ENCODE measurements around the gene KLF14. TPM values are rescaled to one million over a fixed set of nuclear protein-coding genes. Genes with fewer than 3 reads are reported as not detected.
A peak's percentile ranks its signal among the peaks of the same experiment; 100 is the strongest.

KLF14 gene
- total RNA-seq, 6 experiments from 2014 or later = not detected

DNA sequence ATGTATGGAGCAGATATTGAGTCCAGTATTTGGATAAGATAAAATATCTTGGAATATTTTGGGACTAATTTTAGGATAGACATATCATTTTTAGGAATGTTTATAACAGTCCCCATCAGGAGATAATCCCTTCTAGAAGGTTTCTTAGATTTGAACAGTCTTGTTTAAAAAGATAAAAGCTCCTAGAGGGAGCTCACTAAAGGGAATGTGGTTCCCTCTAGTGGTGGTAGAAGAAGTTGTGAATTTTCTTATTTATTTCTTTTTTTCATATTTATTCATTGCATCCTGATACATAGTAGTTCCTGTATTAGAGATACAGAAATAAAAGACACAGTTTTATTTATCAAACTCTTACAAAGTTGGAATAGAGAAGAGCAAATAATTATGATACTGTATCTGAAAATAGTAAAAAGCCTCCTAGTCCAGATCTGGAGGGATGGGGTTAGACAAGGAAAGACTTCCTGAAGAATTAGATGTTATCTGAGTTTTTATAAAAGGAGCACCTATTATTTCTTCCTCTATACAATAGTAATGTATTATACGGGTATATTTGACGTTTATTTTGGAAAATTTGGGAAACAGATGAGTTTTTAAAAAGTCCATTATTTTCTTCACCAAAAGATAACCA, 24.5 kb upstream of the KLF14 start:
- Mint-ChIP-seq H3K27me3 (ENCODE audit: insufficient read depth) (peaks cover 27% of the 10 kb centered on the region), H3K4me1 (ENCODE audit: low read depth) (no peaks in the 10 kb centered on the region), H3K36me3 (ENCODE audit: low read depth) (no peaks in the 10 kb centered on the region), H3K4me3 (no peak overlapping the region), H3K9me3 (no peaks in the 10 kb centered on the region), H3K27ac (no peak overlapping the region)
- TF ChIP-seq, protein P1, sequence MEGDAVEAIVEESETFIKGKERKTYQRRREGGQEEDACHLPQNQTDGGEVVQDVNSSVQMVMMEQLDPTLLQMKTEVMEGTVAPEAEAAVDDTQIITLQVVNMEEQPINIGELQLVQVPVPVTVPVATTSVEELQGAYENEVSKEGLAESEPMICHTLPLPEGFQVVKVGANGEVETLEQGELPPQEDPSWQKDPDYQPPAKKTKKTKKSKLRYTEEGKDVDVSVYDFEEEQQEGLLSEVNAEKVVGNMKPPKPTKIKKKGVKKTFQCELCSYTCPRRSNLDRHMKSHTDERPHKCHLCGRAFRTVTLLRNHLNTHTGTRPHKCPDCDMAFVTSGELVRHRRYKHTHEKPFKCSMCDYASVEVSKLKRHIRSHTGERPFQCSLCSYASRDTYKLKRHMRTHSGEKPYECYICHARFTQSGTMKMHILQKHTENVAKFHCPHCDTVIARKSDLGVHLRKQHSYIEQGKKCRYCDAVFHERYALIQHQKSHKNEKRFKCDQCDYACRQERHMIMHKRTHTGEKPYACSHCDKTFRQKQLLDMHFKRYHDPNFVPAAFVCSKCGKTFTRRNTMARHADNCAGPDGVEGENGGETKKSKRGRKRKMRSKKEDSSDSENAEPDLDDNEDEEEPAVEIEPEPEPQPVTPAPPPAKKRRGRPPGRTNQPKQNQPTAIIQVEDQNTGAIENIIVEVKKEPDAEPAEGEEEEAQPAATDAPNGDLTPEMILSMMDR (IDR thresholded peaks at IDR 0.05) = peak; percentile 93
- DNase-seq = peak; percentile 34

DNA sequence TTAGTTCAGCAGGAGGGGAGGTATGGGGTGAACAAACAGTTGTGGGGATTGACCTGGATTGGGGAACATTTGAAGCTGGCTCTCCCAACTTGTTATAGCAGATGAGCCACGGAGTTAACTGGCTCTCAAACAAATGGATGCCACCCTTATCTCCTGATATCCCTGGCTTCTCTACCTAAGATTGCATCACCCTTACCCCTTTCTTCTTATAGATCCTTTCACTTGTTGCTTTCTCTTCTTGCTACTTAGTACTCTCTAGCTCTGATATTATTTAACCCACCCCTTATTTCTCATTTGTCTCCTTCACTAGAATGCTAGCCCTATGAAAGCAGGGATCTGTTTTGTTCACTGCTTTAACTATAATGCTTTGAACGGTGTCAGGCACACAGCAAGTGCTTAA, 22.3 kb upstream of the KLF14 start:
- H3K4me3 Mint-ChIP-seq = no peak overlapping the region
- H3K27me3 Mint-ChIP-seq (ENCODE audit: insufficient read depth) = peaks cover 36% of the 10 kb centered on the region
- H3K36me3 Mint-ChIP-seq (ENCODE audit: low read depth) = no peaks in the 10 kb centered on the region
- DNase-seq = no peak
- H3K9me3 Mint-ChIP-seq = no peaks in the 10 kb centered on the region
- TF ChIP-seq, protein P1 (IDR thresholded peaks at IDR 0.05) = no peak
- H3K4me1 Mint-ChIP-seq (ENCODE audit: low read depth) = no peaks in the 10 kb centered on the region
- H3K27ac Mint-ChIP-seq = no peak overlapping the region

DNA sequence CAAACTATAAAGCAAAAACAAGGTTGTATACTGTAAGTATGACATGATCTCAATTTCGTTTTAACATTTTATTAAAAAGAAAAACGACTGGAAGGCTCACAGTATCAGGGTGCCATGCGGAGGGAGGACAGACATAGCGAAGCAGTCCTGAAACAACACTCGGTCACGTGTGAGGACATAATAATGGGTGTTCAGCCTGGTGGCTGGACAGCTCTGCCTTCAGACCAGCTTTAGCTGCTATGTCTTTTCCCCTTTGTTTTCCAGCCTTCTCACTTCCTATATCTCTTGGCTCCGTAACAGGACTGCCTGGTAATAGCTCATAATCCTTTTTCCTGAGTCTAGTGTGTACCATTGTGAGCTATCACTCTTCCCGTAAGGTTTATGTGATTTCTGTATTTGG, 18.4 kb upstream of the KLF14 start:
- H3K36me3 Mint-ChIP-seq (ENCODE audit: low read depth) = no peaks in the 10 kb centered on the region
- H3K27me3 Mint-ChIP-seq (ENCODE audit: insufficient read depth) = peaks cover 39% of the 10 kb centered on the region
- no peaks in the 10 kb centered on the region for H3K9me3 Mint-ChIP-seq
- no peak overlapping the region for H3K4me3 Mint-ChIP-seq
- no peak overlapping the region for H3K27ac Mint-ChIP-seq
- no peaks in the 10 kb centered on the region for H3K4me1 Mint-ChIP-seq (ENCODE audit: low read depth)
- DNase-seq = no peak
- TF ChIP-seq, protein P1 (IDR thresholded peaks at IDR 0.05) = no peak

DNA sequence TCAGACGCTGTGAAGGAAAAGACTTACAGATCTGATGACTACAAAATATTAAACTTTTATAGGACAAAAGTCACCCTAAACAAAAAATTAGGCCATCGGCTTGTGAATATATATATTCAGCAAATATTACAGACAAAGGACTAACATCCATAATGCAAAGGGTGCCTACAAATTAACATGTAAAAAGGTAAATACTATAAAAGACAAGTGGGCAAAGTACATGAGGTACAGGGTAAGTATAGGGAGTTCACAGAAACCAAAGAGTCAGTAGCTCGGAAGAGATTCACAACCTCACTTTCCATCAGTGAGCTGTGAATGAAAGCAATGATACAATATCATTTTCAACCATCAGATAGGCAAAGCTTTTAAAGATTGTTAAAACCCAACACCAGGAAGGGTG, 16.7 kb upstream of the KLF14 start:
- TF ChIP-seq, protein P1 (IDR thresholded peaks at IDR 0.05) = no peak
- Mint-ChIP-seq H3K36me3 (ENCODE audit: low read depth) (no peaks in the 10 kb centered on the region), H3K9me3 (no peaks in the 10 kb centered on the region), H3K4me1 (ENCODE audit: low read depth) (no peaks in the 10 kb centered on the region), H3K27ac (no peak overlapping the region), H3K27me3 (ENCODE audit: insufficient read depth) (peaks cover 40% of the 10 kb centered on the region), H3K4me3 (no peak overlapping the region)
- DNase-seq = no peak

DNA sequence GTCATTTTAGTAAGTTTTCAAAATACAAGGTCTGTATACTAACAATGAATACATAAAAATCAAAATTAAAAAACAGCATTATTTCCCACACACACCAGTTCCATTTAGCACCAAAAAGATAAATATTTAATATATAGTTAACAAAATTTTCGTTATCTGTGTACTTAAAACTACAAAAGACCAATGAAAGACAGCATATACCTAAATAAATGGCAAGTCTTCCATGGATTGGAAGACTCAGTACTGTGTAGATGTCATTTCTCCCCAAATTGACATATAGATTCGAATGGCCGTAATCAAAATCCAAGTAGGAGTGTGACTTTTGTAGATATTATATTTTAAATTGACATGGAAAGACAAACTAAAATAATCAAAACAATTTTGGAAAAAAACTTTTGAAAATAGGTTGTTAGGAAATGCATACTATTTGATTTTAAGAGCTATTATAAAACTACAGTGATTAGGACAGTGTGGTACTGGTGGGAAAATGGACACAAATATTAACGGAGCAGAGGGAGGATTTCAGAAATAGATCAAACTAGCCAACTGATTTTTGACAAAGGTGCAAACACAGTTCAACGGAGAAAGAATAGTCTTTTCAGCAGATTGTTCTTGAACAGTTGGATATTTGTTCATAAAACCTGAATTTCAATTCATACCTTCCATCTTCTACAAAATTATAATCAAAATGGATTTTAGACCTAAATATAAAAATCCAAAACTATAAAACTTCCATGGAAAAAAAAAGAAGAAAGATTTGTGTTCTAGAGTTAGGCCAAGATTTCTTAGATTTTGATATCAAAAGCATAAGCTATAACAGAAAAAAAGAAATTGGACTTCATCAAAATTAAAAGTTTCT, 14.8 kb upstream of the KLF14 start:
- Mint-ChIP-seq H3K27ac (no peak overlapping the region), H3K36me3 (ENCODE audit: low read depth) (no peaks in the 10 kb centered on the region), H3K4me1 (ENCODE audit: low read depth) (no peaks in the 10 kb centered on the region), H3K4me3 (no peak overlapping the region), H3K27me3 (ENCODE audit: insufficient read depth) (peaks cover 45% of the 10 kb centered on the region), H3K9me3 (no peaks in the 10 kb centered on the region)
- TF ChIP-seq, protein P1 (IDR thresholded peaks at IDR 0.05) = no peak
- DNase-seq = no peak

Measured in HFFc6 (cell line).